ENCODE data around the gene EFR3B.
A peak's percentile ranks its signal among the peaks of the same experiment; 100 is the strongest.

GRCh38 chr2:25165992-25166875 lies 124.4 kb downstream of the EFR3B start:
- peak in 5 of 6 experiments; percentile 9 to 51 (median 38) for TF ChIP-seq CTCF (IDR thresholded peaks at IDR 0.05)
- no peak for TF ChIP-seq POLR2A (IDR thresholded peaks at IDR 0.05)
